GM12872 (cell line): Measurements from ENCODE around the gene BLTP2.

Experiments
- CTCF ChIP-seq: IDR thresholded peaks from 3 replicates; pipeline ENCODE4 v1.5.1; 2011; ENCODE audit warnings: low read depth, mild to moderate bottlenecking, low read length, moderate library complexity; ENCODE audit not compliant: insufficient read depth

BLTP2 gene

GRCh38 chr17:28682655-28683054 lies 37.7 kb upstream of the BLTP2 start:
- no peak for TF ChIP-seq CTCF

- TF ChIP-seq CTCF, result peak; percentile 48
These were observed 31.0 kb upstream of the BLTP2 start for GRCh38 chr17:28675980-28676379.

- TF ChIP-seq CTCF, result no peak
These were observed 30.5 kb upstream of the BLTP2 start for GRCh38 chr17:28675490-28675889.

GRCh38 chr17:28669918-28670317 lies 25.0 kb upstream of the BLTP2 start:
- no peak for TF ChIP-seq CTCF

- no peak for TF ChIP-seq CTCF
These were observed 22.9 kb upstream of the BLTP2 start for GRCh38 chr17:28667870-28668269.

GRCh38 chr17:28665994-28666393 lies 21.0 kb upstream of the BLTP2 start:
- no peak for TF ChIP-seq CTCF

- TF ChIP-seq CTCF, result no peak
These were observed 18.8 kb upstream of the BLTP2 start for GRCh38 chr17:28663723-28664122.

GRCh38 chr17:28662527-28662829 lies 17.5 kb upstream of the BLTP2 start:
- TF ChIP-seq CTCF, result no peak
